Measurements from ENCODE around the gene RHEX.
"Not testable (repeated sequence)": the region's sequence is repeated elsewhere in the genome, so short reads cannot be mapped to it uniquely, and the experiment has no call there.

RHEX gene

GRCh38 chr1:206060844-206061243, 7.9 kb downstream of the RHEX start:
- no peak for DNase-seq

- no peak for DNase-seq
Observed at GRCh38 chr1:206062464-206062863, 9.5 kb downstream of the RHEX start.

- not testable (repeated sequence) for DNase-seq
Observed at GRCh38 chr1:206064001-206064400, 11.0 kb downstream of the RHEX start.

GRCh38 chr1:206064501-206064900, 11.5 kb downstream of the RHEX start:
- DNase-seq, result not testable (repeated sequence)

- no peak for DNase-seq
Observed at GRCh38 chr1:206065547-206066145, 12.7 kb downstream of the RHEX start.

GRCh38 chr1:206066479-206067171, 13.7 kb downstream of the RHEX start:
- no peak for DNase-seq

GRCh38 chr1:206067486-206068227, 14.7 kb downstream of the RHEX start:
- no peak for DNase-seq

GRCh38 chr1:206068314-206068713, 15.3 kb downstream of the RHEX start:
- DNase-seq, result no peak

- DNase-seq, result no peak
Observed at GRCh38 chr1:206070627-206071304, 17.8 kb downstream of the RHEX start.

GRCh38 chr1:206074839-206075238, 21.9 kb downstream of the RHEX start:
- DNase-seq, result no peak

- DNase-seq, result no peak
Observed at GRCh38 chr1:206075786-206076755, 23.1 kb downstream of the RHEX start.

GRCh38 chr1:206079135-206079534, 26.2 kb downstream of the RHEX start:
- no peak for DNase-seq

GRCh38 chr1:206080026-206080820, 27.2 kb downstream of the RHEX start:
- no peak for DNase-seq

GRCh38 chr1:206081856-206082255, 28.9 kb downstream of the RHEX start:
- no peak for DNase-seq

GRCh38 chr1:206082831-206083695, 30.1 kb downstream of the RHEX start:
- no peak for DNase-seq

GRCh38 chr1:206083750-206084149, 30.8 kb downstream of the RHEX start:
- no peak for DNase-seq

- no peak for DNase-seq
Observed at GRCh38 chr1:206087091-206087490, 34.1 kb downstream of the RHEX start.

GRCh38 chr1:206089341-206089740, 36.4 kb downstream of the RHEX start:
- DNase-seq, result no peak

GRCh38 chr1:206094024-206094423, 41.1 kb downstream of the RHEX start:
- DNase-seq, result no peak

GRCh38 chr1:206097381-206097780, 44.4 kb downstream of the RHEX start:
- DNase-seq, result no peak
